ENCODE data around the gene PDZD2.

The PDZD2 gene

DNA sequence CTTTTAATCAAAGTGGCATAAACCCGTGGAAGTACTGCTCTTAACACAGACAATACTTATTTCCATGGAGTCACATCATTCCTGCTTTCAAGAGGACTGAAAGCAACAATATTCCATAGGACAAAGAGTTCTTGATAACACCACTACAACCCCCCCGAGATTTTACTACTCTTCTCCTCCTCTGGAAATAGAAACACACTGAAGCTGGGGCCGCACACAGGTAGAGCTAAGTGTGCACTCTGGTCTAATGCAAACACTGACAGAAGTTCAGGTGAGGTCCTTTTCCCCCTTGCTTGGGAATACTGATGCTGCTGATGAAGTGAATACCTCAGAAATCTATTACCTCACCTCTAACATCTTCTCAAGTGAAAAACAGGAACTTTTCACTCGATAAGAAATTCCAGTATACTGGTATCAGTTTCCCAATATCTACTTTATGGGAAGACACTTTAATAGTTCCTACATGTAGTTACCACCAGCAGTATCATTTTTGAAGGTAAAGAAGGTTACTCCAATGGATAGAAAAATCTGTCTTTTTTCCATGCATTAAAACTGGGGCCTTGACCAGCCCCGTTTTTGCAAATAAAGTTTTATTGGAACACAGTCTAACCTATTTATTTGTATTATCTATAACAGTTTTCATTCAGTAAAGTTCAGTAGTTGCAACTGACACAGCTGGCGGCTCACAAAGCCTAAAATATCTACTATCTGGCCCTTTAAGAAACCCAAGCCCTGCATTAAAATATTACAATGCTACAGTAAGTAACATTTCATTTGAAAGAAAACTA, 485.2 kb downstream of the PDZD2 start:
- DNase-seq = no peak

GRCh38 chr5:32126691-32127090, 487.8 kb downstream of the PDZD2 start:
- no peak for DNase-seq

DNA sequence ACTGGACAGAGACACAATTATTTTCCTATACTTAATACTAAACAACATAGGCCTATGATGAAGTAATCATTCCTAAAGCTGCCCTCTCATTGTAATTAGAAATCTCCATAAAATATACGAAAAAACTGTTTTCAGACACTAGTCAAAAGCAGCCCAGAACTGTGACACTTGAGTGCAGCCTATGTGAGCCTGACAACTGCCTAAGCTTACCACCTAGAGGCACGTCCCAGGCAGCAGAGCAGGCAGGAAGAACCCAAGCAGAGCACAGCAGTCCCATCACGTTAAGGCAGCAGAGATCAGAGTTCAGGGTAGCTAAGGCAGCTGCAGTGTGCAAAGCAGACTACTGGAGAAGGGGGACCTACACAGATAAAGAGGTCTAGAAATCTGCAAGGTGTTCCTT, 488.8 kb downstream of the PDZD2 start:
- DNase-seq = no peak

DNA sequence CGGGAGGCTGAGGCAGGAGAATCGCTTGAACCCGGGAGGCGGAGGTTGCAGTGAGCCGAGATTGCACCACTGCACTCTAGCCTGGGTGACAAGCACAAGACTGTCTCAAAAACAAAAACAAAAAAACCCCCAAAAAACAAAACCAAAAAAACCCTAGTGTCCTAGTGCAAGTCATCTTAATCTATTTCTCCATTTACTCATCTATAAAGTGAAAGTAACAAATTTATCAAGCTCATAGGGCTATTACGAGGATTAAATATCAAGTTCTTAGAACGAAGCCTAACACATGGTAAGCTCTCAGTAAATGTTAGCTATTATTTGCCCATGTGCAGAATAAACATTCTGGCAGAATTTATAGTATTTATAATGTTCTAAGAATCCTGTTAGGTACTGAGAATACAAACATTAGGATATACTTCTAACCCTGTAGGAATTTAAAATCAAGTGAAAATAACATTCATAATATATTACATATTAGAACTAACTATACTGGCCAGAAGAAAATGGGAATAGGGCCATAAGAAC, 490.2 kb downstream of the PDZD2 start:
- no peak for DNase-seq

DNA sequence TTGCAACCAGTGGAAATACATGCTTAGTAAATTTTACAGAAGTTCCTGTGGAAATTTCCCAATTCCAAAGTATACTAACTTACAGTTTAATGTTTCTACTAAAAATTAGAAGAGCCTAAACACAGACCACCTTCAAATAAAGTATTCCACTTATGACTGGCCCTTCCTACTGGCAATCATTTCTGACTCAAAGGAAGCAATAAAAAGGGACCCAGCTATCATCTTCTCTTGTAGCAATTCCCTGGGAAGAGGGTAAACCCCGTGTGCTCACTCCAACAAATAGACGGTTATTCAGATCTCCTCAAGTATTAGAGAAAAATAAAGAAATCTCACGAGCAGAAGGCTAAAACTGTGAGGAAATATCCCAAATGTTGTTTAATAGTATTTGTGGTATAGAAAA, 491.9 kb downstream of the PDZD2 start:
- no peak for DNase-seq

DNA sequence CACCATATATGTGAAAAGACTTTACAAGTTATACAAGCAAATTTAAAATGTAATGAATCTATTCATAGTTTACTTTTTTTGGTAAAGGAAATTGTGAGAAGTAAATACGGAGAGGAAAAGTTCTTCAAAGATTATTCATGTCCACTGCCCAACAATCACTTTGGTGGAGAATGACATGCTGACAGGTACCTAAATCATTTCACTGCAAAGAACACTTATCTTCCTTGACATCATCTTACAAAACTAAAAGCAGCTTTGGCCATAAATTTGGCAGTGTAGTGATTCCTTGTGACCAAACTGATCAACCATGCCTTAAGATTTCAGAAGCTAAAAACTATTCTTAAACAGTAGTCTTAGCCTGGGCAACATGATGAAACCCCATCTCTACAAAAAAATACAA, 492.7 kb downstream of the PDZD2 start:
- no peak for DNase-seq

DNA sequence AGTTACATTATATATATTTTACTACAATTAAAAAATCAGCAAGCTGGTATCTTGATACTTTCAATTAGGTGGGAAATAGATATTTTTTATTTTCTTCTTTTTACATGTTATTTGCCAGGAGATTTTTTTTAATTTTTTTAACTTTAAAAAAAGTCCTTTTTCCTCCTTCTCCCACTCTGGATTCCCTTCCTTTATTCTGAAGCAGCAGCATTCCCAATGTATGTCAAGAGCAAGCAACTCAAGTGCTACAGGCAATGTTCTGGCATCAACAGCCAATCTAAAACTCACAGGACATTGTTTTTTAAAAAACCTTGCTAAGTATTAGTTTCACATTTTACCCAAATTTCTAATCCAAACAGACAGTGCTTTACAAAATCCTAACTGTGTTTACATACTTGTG, 493.8 kb downstream of the PDZD2 start:
- DNase-seq = no peak

GRCh38 chr5:32135086-32135485, 496.2 kb downstream of the PDZD2 start:
- no peak for DNase-seq

GRCh38 chr5:32136342-32136741, 497.4 kb downstream of the PDZD2 start:
- no peak for DNase-seq

DNA sequence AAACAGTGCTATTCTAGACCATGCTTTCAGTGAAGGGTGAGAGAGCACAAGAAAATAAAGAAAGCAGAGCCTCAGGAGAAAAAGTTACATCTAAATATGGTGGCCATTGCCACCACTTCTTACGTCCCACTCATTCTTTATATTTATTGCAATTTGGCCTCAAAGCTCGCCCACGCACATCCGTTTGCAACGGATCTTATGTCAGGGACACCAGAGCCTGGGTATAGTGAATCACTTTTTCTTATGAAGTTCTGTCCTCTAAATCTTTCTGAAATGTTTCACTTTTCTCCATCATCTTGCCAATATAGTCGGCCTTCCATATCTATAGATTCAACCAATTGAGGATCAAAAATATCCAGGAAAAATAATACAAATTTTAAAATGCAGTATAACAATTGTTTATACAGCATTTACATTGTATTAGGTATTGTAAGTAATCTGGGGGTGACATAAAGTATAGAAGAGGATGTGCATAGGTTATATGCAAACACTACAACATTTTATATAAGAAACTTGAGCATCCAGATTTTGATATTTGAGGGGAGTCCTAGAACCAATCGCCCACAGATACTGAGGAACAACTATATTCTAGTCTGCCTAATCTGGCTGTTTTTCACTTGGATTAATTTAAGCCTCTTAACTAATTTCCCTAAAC, 500.0 kb downstream of the PDZD2 start:
- no peak for DNase-seq

GRCh38 chr5:32143617-32144377, 504.9 kb downstream of the PDZD2 start:
- no peak for DNase-seq

DNA sequence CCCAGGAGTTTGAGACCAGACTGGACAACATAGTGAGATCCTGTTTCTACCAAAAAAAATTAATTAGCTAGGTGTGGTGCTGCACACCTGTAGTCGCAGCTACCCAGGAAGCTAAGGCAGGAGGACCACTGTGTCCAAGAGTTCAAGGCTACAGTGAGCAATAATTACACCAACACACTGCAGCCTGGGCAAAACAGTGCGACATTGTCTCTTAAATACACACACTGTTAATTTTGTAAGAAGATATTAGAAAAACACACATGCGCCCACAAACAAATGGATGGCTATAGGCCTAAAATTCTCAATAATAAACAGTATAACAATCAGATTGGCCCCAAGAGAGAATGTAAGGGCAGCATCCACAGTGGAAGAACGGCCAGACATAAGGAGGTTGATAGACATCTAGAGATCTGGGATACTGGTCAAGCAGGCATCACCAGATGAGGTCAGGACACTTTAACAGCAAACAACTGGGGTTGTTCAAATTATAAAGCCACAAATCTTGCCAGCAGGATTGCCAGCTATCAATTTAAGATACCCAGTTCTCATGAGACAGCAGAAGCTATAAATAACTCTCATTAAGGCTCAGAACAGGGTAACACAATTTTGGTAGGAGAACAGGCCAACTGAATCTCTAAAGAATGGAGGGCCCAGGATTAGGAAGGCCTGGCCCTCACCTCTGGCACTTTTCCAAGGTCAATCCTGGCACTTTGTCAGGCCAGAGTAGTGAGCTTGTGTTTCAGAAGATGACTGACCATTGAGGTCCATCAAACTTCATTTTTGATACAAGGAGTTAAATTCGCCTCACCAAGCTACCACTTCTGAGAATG, 505.7 kb downstream of the PDZD2 start:
- no peak for DNase-seq

DNA sequence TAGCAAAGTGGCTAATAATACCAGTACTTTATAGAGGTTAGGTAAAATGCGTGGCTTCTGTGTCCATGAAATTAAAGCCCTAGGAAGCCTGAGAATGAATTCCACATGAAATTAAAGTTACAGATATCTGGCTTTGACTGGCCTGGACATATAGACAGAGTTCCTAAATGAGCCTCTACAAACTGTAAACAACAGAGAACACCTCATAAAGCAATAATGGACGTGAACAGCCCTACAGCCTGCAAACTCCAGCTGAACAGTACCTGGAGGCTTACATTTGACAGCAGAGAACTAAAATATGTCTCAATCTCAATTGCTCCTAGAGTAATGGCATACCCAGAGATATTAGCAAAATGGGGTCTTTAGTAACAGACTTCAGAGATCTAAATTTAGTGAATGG, 506.4 kb downstream of the PDZD2 start:
- DNase-seq = no peak

DNA sequence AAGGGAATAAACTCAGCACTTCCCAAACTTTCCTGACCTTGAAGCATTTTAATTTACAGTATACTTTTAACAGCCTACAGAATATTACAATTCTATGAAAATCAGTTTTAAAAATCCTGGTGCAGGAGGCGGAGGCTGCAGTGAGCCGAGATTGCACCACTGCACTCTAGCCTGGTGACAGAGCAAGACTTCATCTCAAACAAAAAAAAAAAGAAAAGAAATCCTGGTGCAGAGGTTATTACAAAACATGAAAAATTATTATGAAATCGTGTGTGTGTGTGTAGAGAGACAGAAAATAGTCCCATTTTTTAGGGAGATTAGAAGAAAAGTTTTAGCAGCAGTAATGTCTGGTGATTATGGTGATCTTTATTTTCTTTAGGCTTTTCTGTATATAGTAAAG, 508.3 kb downstream of the PDZD2 start:
- no peak for DNase-seq

GRCh38 chr5:32147959-32148358, 509.0 kb downstream of the PDZD2 start:
- DNase-seq = no peak

- no peak for DNase-seq
Observed at GRCh38 chr5:32150366-32150765, 511.4 kb downstream of the PDZD2 start.

- no peak for DNase-seq
Observed at GRCh38 chr5:32151198-32151597, 512.3 kb downstream of the PDZD2 start.

GRCh38 chr5:32153723-32154122, 514.8 kb downstream of the PDZD2 start:
- no peak for DNase-seq

DNA sequence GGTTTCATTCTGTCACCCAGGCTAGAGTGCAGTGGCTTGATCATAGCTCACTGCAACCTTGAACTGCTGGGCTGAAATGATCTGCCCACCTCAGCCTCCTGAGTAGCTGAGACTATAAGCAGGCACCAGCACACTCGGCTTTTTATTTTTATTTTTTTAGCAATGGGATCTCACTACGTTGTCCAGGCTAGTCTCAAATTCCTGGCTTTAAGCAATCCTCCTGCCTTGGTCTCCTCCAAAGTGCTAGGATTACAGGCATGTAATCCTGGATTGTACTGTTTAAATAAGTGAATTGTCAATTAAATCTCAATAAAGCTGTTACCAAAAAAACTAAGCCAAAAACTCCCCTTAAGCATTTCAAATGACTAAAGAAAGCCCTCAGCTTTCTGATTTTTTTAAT, 516.3 kb downstream of the PDZD2 start:
- no peak for DNase-seq

GRCh38 chr5:32156635-32157034, 517.7 kb downstream of the PDZD2 start:
- no peak for DNase-seq

GRCh38 chr5:32157078-32157477, 518.1 kb downstream of the PDZD2 start:
- no peak for DNase-seq

GRCh38 chr5:32158679-32158975, 519.7 kb downstream of the PDZD2 start:
- no peak for DNase-seq
